ENCODE results near the gene CSTPP1. TPM values are rescaled to one million over a fixed set of nuclear protein-coding genes. Genes with fewer than 3 reads are reported as not detected.

Gene CSTPP1
- total and polyA plus RNA-seq, 2 donors (not counting 1 experiment from before 2014, with no cell fraction given) = 15.5 to 34.1 TPM

DNA sequence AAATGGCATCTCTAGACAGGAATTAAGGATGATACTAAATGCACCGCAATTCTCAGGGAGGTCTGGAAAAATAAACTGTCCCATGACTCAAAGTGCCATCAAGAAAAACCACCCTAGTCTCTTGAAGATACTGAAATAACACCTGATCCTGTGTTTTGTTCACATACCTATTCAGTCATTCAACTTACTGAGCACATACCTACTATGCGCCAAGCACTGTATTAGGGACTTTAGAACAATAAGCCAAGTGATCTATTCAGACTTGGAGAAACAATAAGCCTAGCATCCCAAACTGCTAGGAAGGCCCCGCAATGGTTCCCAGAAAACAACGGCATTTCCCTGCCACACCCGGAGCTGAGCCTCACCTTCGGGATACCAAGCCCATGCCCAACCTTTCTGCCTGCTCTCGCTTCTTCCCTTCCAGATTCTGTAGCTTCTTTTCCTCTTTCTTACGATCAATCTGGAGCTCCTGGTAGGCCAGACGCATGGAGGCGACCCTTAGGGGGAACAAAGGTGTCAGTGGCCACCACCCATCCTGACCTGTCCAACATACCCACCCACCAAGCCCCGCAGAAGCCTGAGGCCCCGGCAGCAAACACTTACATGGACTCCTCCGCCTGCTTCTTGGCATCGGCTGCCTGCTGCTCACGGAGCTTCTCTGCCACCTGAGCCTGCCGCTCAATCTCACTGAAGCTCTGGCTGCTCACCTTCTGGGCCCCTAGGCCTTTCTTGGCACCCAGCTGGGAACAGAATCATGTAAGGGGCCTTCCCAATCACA lies 234.7 kb downstream of the CSTPP1 start:
- no peak for TF ChIP-seq EZH2 (IDR thresholded peaks at IDR 0.05; ENCODE audit: low read length, missing control alignments)
- TF ChIP-seq, protein P1, sequence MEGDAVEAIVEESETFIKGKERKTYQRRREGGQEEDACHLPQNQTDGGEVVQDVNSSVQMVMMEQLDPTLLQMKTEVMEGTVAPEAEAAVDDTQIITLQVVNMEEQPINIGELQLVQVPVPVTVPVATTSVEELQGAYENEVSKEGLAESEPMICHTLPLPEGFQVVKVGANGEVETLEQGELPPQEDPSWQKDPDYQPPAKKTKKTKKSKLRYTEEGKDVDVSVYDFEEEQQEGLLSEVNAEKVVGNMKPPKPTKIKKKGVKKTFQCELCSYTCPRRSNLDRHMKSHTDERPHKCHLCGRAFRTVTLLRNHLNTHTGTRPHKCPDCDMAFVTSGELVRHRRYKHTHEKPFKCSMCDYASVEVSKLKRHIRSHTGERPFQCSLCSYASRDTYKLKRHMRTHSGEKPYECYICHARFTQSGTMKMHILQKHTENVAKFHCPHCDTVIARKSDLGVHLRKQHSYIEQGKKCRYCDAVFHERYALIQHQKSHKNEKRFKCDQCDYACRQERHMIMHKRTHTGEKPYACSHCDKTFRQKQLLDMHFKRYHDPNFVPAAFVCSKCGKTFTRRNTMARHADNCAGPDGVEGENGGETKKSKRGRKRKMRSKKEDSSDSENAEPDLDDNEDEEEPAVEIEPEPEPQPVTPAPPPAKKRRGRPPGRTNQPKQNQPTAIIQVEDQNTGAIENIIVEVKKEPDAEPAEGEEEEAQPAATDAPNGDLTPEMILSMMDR (conservative IDR thresholded peaks at IDR 0.05 in 1 of 2, IDR thresholded peaks at IDR 0.05 in 1 of 2; ENCODE audit: low read depth in 1 of 2, low read length in 2 of 2) = no peak
- Histone ChIP-seq H4K20me1 (ENCODE audit: control insufficient read depth, extremely low read depth, insufficient read depth, low read length) (no peaks in the 10 kb centered on the region), H3K9me3 (ENCODE audit: control insufficient read depth, insufficient read depth, low read depth, low read length) (no peaks in the 10 kb centered on the region), H3K36me3 (ENCODE audit: control insufficient read depth, insufficient read depth, low read length) (peaks cover 30% of the 10 kb centered on the region), H3K27ac (ENCODE audit: insufficient read depth, low read length) (no peak overlapping the region), H3K4me2 (ENCODE audit: extremely low read depth, insufficient read depth, low read length) (no peak overlapping the region), H3K27me3 (ENCODE audit: control insufficient read depth, insufficient read depth, low read length) (no peaks in the 10 kb centered on the region), H3K9ac (ENCODE audit: insufficient read depth, low read length) (no peak overlapping the region), H3K4me1 (ENCODE audit: control insufficient read depth, extremely low read depth, insufficient read depth, low read length) (peaks cover 8% of the 10 kb centered on the region), H2AFZ (ENCODE audit: low read length) (no peak overlapping the region), H3K79me2 (ENCODE audit: control insufficient read depth, insufficient read depth, low read length) (peaks cover 47% of the 10 kb centered on the region), H3K4me3 (replicated peaks in 1 of 4; ENCODE audit: control extremely low read depth in 1 of 4, insufficient read depth in 1 of 4, low read depth in 3 of 4, low read length in 4 of 4) (no peak overlapping the region)
- no peak for DNase-seq (ENCODE audit: low read depth in 2 of 2)

DNA sequence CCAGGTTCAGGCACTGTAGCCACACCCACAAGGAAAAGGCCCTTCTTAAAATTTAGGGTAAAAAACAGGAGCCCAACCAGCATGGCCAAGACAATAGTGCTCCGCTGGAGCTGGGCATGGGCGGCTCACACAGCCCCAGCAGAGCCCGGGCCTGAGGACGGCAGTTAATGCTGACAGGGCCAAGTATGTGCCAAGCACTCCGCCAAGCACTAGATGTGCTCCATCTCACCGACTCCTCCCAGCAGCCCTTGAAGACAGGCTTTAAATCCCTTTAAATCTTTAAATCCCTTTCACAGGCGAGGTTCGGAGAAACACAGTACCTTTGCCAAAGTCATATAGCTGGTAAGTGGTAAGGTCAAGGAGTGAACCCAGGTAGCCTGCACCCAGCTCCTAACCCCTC lies 235.3 kb downstream of the CSTPP1 start:
- no peak for TF ChIP-seq EZH2 (IDR thresholded peaks at IDR 0.05; ENCODE audit: low read length, missing control alignments)
- TF ChIP-seq, protein P1 (conservative IDR thresholded peaks at IDR 0.05 in 1 of 2, IDR thresholded peaks at IDR 0.05 in 1 of 2; ENCODE audit: low read depth in 1 of 2, low read length in 2 of 2) = no peak
- DNase-seq (ENCODE audit: low read depth in 2 of 2) = no peak
- Histone ChIP-seq H3K36me3 (ENCODE audit: control insufficient read depth, insufficient read depth, low read length) (peaks cover 28% of the 10 kb centered on the region), H3K9ac (ENCODE audit: insufficient read depth, low read length) (no peak overlapping the region), H3K4me3 (replicated peaks in 1 of 4; ENCODE audit: control extremely low read depth in 1 of 4, insufficient read depth in 1 of 4, low read depth in 3 of 4, low read length in 4 of 4) (no peak overlapping the region), H3K27me3 (ENCODE audit: control insufficient read depth, insufficient read depth, low read length) (no peaks in the 10 kb centered on the region), H2AFZ (ENCODE audit: low read length) (no peak overlapping the region), H3K4me2 (ENCODE audit: extremely low read depth, insufficient read depth, low read length) (no peak overlapping the region), H3K79me2 (ENCODE audit: control insufficient read depth, insufficient read depth, low read length) (peaks cover 51% of the 10 kb centered on the region), H3K4me1 (ENCODE audit: control insufficient read depth, extremely low read depth, insufficient read depth, low read length) (peaks cover 8% of the 10 kb centered on the region), H3K9me3 (ENCODE audit: control insufficient read depth, insufficient read depth, low read depth, low read length) (no peaks in the 10 kb centered on the region), H4K20me1 (ENCODE audit: control insufficient read depth, extremely low read depth, insufficient read depth, low read length) (no peaks in the 10 kb centered on the region), H3K27ac (ENCODE audit: insufficient read depth, low read length) (peak overlapping the region; percentile 5)

DNA sequence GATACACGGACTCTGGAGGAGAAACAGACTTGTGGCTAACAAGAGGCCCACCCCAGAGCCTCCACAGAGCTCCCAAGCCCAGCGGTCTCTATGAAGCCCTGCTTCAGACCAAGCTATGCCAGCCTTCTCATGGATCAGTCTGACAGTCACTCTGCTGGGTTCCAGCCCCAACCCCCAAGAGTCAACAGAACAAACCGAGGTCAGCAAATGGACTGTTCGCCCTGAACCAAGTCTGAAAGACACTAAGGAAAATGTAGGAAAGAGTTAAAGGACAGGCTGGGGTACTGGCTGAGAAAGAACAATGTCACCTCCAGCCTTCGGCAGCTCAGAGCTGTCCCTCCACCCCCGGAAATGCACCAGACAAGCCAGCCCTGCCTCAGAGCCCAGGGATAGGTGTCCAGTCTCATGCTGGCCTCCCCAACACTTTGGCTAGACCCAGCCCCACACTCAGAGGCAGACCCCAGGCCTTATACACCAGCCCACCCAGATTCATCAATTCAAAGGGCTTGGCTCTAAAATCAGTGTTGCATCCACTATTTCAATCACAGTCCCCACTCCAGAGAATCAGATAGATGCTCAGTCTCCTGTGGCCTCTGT lies 236.3 kb downstream of the CSTPP1 start:
- Histone ChIP-seq H3K9me3 (ENCODE audit: control insufficient read depth, insufficient read depth, low read depth, low read length) (no peaks in the 10 kb centered on the region), H2AFZ (ENCODE audit: low read length) (no peak overlapping the region), H3K4me1 (ENCODE audit: control insufficient read depth, extremely low read depth, insufficient read depth, low read length) (peaks cover 13% of the 10 kb centered on the region), H3K4me3 (replicated peaks in 1 of 4; ENCODE audit: control extremely low read depth in 1 of 4, insufficient read depth in 1 of 4, low read depth in 3 of 4, low read length in 4 of 4) (no peak overlapping the region), H3K27ac (ENCODE audit: insufficient read depth, low read length) (no peak overlapping the region), H3K79me2 (ENCODE audit: control insufficient read depth, insufficient read depth, low read length) (peaks cover 51% of the 10 kb centered on the region), H4K20me1 (ENCODE audit: control insufficient read depth, extremely low read depth, insufficient read depth, low read length) (no peaks in the 10 kb centered on the region), H3K9ac (ENCODE audit: insufficient read depth, low read length) (no peak overlapping the region), H3K4me2 (ENCODE audit: extremely low read depth, insufficient read depth, low read length) (no peak overlapping the region), H3K27me3 (ENCODE audit: control insufficient read depth, insufficient read depth, low read length) (no peaks in the 10 kb centered on the region), H3K36me3 (ENCODE audit: control insufficient read depth, insufficient read depth, low read length) (peaks cover 25% of the 10 kb centered on the region)
- no peak for DNase-seq (ENCODE audit: low read depth in 2 of 2)
- no peak for TF ChIP-seq EZH2 (IDR thresholded peaks at IDR 0.05; ENCODE audit: low read length, missing control alignments)
- TF ChIP-seq, protein P1 (conservative IDR thresholded peaks at IDR 0.05 in 1 of 2, IDR thresholded peaks at IDR 0.05 in 1 of 2; ENCODE audit: low read depth in 1 of 2, low read length in 2 of 2) = no peak
